Prostate gland (tissue), 2 donors: ENCODE measurements around the gene NAV2.

Experiments used
- POLR2A ChIP-seq: fragments of 450-650 bp; IDR thresholded peaks from one replicate; pipeline ENCODE4 v1.6.1; 2016; ENCODE audit warnings: antibody characterized with exemption, mild to moderate bottlenecking
- POLR2AphosphoS5 ChIP-seq: sonication (generic); formaldehyde crosslinking; IDR thresholded peaks from one replicate; pipeline ENCODE4 v1.6.1; 2017; ENCODE audit warnings: antibody characterized with exemption
- TF ChIP-seq, protein P1 (sequence below), 4 experiments: fragments of 200-600 bp in 2 of 4; fragments of 450-650 bp in 2 of 4; sonication (generic) in 2 of 4; IDR thresholded peaks; 1 replicate in 3 of 4; 2 replicates in 1 of 4; pipeline ENCODE4 v1.5.1; 2016 to 2019; ENCODE audit warnings: antibody characterized with exemption in 4 of 4, mild to moderate bottlenecking in 2 of 4, moderate library complexity in 2 of 4

DNA sequence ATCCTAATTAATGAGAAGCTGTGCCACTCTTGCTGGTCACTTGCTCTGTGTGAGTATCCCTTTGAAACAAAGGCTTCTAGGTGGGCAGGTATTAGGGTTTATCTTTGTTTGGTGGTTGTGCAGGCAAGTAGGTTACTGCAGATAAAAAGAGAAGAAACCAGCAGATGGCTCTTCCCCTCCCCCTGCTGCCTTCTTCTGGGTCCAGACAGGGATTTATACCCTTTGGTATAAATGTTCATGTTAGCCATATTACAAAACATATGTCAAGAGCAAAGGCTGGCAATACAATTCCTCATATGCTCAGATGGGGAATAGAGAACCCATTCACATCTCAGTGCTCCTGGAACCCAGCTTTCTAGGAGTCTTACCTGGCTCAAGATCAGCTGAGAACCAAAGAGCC, 109.9 kb downstream of the NAV2 start:
- TF ChIP-seq, protein P1, sequence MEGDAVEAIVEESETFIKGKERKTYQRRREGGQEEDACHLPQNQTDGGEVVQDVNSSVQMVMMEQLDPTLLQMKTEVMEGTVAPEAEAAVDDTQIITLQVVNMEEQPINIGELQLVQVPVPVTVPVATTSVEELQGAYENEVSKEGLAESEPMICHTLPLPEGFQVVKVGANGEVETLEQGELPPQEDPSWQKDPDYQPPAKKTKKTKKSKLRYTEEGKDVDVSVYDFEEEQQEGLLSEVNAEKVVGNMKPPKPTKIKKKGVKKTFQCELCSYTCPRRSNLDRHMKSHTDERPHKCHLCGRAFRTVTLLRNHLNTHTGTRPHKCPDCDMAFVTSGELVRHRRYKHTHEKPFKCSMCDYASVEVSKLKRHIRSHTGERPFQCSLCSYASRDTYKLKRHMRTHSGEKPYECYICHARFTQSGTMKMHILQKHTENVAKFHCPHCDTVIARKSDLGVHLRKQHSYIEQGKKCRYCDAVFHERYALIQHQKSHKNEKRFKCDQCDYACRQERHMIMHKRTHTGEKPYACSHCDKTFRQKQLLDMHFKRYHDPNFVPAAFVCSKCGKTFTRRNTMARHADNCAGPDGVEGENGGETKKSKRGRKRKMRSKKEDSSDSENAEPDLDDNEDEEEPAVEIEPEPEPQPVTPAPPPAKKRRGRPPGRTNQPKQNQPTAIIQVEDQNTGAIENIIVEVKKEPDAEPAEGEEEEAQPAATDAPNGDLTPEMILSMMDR (IDR thresholded peaks at IDR 0.05), result no peak
- TF ChIP-seq POLR2A, result no peak
- no peak for TF ChIP-seq POLR2AphosphoS5
